CD4-positive, alpha-beta T cell treated with Interleukin-6 for 4 hours (primary cell): ENCODE measurements around the gene CORIN.
A peak's percentile ranks its signal among the peaks of the same experiment; 100 is the strongest.

Experiments
- DNase-seq: peaks from one replicate; pipeline ENCODE4 v3.0.0-alpha.2; 2020; ENCODE audit warnings: mixed read lengths

CORIN gene

GRCh38 chr4:47675806-47676205, 162.1 kb downstream of the CORIN start:
- DNase-seq, result no peak

- no peak for DNase-seq
Observed at GRCh38 chr4:47674144-47674543, 163.7 kb downstream of the CORIN start.

GRCh38 chr4:47672696-47673095, 165.2 kb downstream of the CORIN start:
- DNase-seq, result no peak

- DNase-seq, result no peak
Observed at GRCh38 chr4:47669946-47670345, 167.9 kb downstream of the CORIN start.

- DNase-seq, result peak; percentile 17
Observed at GRCh38 chr4:47668810-47669408, 169.0 kb downstream of the CORIN start.

- DNase-seq, result no peak
Observed at GRCh38 chr4:47668256-47668655, 169.6 kb downstream of the CORIN start.

GRCh38 chr4:47667552-47667951, 170.3 kb downstream of the CORIN start:
- no peak for DNase-seq

GRCh38 chr4:47664051-47664826, 173.6 kb downstream of the CORIN start:
- no peak for DNase-seq

- DNase-seq, result peak; percentile 8
Observed at GRCh38 chr4:47662975-47663374, 174.9 kb downstream of the CORIN start.

- no peak for DNase-seq
Observed at GRCh38 chr4:47661741-47662140, 176.1 kb downstream of the CORIN start.

- DNase-seq, result no peak
Observed at GRCh38 chr4:47659342-47659741, 178.5 kb downstream of the CORIN start.

- DNase-seq, result no peak
Observed at GRCh38 chr4:47654972-47655693, 182.7 kb downstream of the CORIN start.

- no peak for DNase-seq
Observed at GRCh38 chr4:47652092-47652491, 185.8 kb downstream of the CORIN start.

- DNase-seq, result no peak
Observed at GRCh38 chr4:47651231-47651630, 186.6 kb downstream of the CORIN start.

GRCh38 chr4:47650584-47651130, 187.2 kb downstream of the CORIN start:
- no peak for DNase-seq

- DNase-seq, result no peak
Observed at GRCh38 chr4:47647544-47647943, 190.3 kb downstream of the CORIN start.

GRCh38 chr4:47647029-47647428, 190.8 kb downstream of the CORIN start:
- no peak for DNase-seq

- no peak for DNase-seq
Observed at GRCh38 chr4:47646372-47646771, 191.5 kb downstream of the CORIN start.

- DNase-seq, result no peak
Observed at GRCh38 chr4:47643845-47644244, 194.0 kb downstream of the CORIN start.

GRCh38 chr4:47642985-47643760, 194.7 kb downstream of the CORIN start:
- no peak for DNase-seq

GRCh38 chr4:47642191-47642830, 195.6 kb downstream of the CORIN start:
- DNase-seq, result no peak

GRCh38 chr4:47641755-47642154, 196.1 kb downstream of the CORIN start:
- DNase-seq, result no peak
